Stimulated activated CD8-positive, alpha-beta memory T cell treated with anti-CD3 and anti-CD28 coated beads, Interleukin-4, amount 100 ng/mL, for 24 hours (primary cell): ENCODE measurements around the gene P2RY8.

ENCODE experiments used
- DNase-seq: peaks from one replicate; pipeline ENCODE4 v3.0.0-alpha.2; 2020; ENCODE audit warnings: low read depth

P2RY8 gene

DNA sequence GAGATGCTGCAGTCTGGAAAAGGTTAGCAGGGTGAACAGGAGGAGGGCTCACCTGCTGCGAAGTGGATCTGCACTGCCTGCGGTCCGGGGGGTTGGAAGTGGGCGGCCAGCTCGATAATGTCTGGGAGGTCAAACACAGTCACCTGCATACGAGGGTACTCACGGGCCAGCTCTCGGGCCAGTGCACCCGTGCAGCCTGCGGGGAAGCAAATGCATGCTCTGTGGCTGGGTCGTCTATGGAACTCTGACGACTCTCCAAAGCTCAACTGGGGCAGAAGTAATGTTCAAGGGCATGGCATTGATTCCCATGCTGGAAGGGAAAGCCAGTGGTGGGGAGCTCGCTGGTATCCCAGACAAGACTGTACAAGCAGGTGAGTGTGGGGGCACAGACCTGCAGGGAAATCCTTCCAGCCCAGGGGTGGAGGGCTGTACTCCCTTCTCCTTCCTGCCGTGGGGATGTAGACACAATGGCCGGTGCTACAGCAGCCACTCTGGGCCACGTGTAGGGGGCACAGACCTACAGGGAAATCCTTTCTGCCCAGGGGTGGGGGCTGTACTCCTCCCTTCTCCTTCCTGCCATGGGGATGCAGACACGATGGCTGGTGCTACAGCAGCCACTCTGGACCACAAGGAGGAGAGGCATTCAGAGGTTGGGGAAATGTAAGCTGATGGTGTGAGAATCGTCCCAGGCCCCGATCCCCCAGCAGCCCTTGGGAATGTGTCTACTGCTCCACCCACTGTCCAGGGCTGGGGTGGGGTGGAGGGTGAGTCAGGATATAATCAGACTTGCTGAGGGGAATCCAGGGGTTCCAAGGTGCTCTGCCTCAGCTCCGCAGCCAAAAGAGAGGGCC is 118.8 kb downstream of the P2RY8 start:
- DNase-seq, result no peak

GRCh38 chrX:1416965-1417760 is 119.8 kb downstream of the P2RY8 start:
- no peak for DNase-seq

- DNase-seq, result no peak
Observed at GRCh38 chrX:1416327-1416784, 120.6 kb downstream of the P2RY8 start.
